Bronchial epithelial cell (primary cell): ENCODE measurements around the gene DUOX1. TPM values are rescaled to one million over a fixed set of nuclear protein-coding genes. Genes with fewer than 3 reads are reported as not detected.

Source experiments
- DNase-seq: peaks from one replicate; pipeline ENCODE4 v3.0.0-alpha.2; 2010; ENCODE audit warnings: low read depth
- FAIRE-seq: peaks from 2 replicates; lab custom pipeline; 2011; peaks lifted over from hg19 to GRCh38; lab: Jason Lieb, UNC
- H3K27me3 ChIP-seq: 2 replicates; pipeline ENCODE4 v1.5.1; 2011; ENCODE audit warnings: low read length; ENCODE audit not compliant: control insufficient read depth, insufficient read depth
- H3K36me3 ChIP-seq: 2 replicates; pipeline ENCODE4 v1.5.1; 2011; ENCODE audit warnings: low read length; ENCODE audit not compliant: control insufficient read depth, insufficient read depth
- H3K4me3 ChIP-seq: 2 replicates; pipeline ENCODE4 v1.5.1; 2011; ENCODE audit warnings: mild to moderate bottlenecking, low read depth, low read length, control low read depth
- total RNA-seq: library from RNA; depleted of rRNA; stranded (reverse); fragments of >200 nt; gene quantifications from 2 replicates; pipeline ENCODE4 v1.2.1, GENCODE V29; 2014
- TF ChIP-seq, protein P1 (sequence below): IDR thresholded peaks from 2 replicates; pipeline ENCODE4 v1.5.1; 2011; ENCODE audit warnings: mild to moderate bottlenecking, moderate library complexity, low read length, control low read depth, inconsistent platforms; ENCODE audit not compliant: insufficient read depth, severe bottlenecking

Gene DUOX1
- total RNA-seq, 1 donor from 2014 or later, result 13.2 TPM

DNA sequence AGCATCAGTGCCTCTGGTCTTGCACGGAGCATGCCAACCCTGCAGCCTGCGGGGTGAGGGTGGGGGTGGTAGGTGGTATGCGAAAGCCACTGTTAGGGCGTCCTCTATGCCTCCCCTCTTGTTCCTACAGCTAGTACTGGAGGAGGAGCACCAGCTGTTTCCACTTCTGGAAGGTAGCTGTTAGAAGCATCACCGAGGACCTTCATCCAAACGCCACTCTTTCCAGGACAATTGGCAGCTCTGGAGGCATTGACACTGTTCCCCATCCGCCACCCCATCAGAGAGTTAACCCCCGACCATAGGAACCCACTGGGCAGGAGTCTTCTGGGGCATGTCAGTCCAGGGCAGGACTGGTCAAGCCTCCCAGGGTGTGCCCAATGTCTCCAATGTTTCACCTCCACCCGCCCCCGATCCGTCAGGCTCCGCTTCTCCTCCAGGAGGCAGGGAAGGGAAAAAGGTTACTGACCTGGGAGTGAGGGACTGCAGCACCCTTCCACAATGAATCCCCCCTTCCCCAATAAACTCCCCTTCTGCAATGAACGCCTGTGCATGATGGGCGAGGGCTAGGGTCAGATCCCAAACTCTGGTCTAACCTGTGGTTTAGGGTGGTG, 16.3 kb upstream of the DUOX1 start:
- DNase-seq, result no peak
- no peak for FAIRE-seq
- Histone ChIP-seq H3K4me3 (no peak overlapping the region), H3K36me3 (no peaks in the 10 kb centered on the region), H3K27me3 (peaks cover 64% of the 10 kb centered on the region)
- TF ChIP-seq, protein P1, sequence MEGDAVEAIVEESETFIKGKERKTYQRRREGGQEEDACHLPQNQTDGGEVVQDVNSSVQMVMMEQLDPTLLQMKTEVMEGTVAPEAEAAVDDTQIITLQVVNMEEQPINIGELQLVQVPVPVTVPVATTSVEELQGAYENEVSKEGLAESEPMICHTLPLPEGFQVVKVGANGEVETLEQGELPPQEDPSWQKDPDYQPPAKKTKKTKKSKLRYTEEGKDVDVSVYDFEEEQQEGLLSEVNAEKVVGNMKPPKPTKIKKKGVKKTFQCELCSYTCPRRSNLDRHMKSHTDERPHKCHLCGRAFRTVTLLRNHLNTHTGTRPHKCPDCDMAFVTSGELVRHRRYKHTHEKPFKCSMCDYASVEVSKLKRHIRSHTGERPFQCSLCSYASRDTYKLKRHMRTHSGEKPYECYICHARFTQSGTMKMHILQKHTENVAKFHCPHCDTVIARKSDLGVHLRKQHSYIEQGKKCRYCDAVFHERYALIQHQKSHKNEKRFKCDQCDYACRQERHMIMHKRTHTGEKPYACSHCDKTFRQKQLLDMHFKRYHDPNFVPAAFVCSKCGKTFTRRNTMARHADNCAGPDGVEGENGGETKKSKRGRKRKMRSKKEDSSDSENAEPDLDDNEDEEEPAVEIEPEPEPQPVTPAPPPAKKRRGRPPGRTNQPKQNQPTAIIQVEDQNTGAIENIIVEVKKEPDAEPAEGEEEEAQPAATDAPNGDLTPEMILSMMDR, result no peak

- no peak within 1 kb of the TSS for H3K4me3 ChIP-seq
- TF ChIP-seq, protein P1, result no peak
- H3K27me3 ChIP-seq, result peaks cover 64% of the 10 kb centered on the region
- FAIRE-seq (no peak), DNase-seq (no peak)
- peaks cover 4% of the 10 kb centered on the region for H3K36me3 ChIP-seq
Measured at GRCh38 chr15:45114076-45114750, 15.6 kb upstream of the DUOX1 start, which contains the start of the genes DUOX2 and DUOXA2. Gene DUOX2, minus strand, starts transcription at chr15:45114172. Its CDS starts 761 bp downstream, at chr15:45113411. Gene DUOXA2, plus strand, starts transcription at chr15:45114326. Its CDS starts 280 bp downstream, at chr15:45114606.

GRCh38 chr15:45114751-45115085, 15.1 kb upstream of the DUOX1 start:
- H3K36me3 ChIP-seq, result peaks cover 5% of the 10 kb centered on the region
- no peak overlapping the region for H3K4me3 ChIP-seq
- H3K27me3 ChIP-seq, result peaks cover 62% of the 10 kb centered on the region
- no peak for FAIRE-seq
- TF ChIP-seq, protein P1, result no peak
- DNase-seq, result no peak

- H3K27me3 ChIP-seq, result peaks cover 56% of the 10 kb centered on the region
- DNase-seq (no peak), FAIRE-seq (no peak)
- H3K36me3 ChIP-seq, result peaks cover 5% of the 10 kb centered on the region
- no peak overlapping the region for H3K4me3 ChIP-seq
- TF ChIP-seq, protein P1, result no peak
Measured at GRCh38 chr15:45115312-45115820, 14.4 kb upstream of the DUOX1 start.

DNA sequence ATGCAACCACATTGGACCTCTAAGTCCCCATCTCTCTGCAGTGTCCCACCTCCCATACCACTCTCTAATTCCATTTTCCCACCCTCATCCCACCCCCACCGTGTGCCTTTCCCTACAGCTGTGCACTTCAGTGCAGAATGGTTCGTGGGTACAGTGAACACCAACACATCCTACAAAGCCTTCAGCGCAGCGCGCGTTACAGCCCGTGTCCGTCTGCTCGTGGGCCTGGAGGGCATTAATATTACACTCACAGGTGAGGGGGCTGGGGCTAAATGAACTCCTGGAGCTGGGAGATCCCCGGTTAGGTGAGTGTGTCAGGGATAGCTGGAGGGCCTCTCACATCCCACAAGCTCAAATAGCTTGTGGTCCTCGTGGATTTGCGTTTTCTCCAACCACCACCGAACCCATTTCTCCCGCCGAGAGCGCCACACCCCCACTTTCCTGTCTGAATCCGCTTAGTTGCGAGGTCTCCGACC, 13.8 kb upstream of the DUOX1 start:
- H3K27me3 ChIP-seq, result peaks cover 53% of the 10 kb centered on the region
- DNase-seq (no peak), FAIRE-seq (no peak)
- H3K4me3 ChIP-seq, result no peak overlapping the region
- TF ChIP-seq, protein P1, result no peak
- H3K36me3 ChIP-seq, result peaks cover 5% of the 10 kb centered on the region
